ENCODE data around the gene CENATAC.
A peak's percentile ranks its signal among the peaks of the same experiment; 100 is the strongest.

GRCh38 chr11:118997627-118998387 lies at the start of gene CENATAC:
- TF ChIP-seq, protein P1, sequence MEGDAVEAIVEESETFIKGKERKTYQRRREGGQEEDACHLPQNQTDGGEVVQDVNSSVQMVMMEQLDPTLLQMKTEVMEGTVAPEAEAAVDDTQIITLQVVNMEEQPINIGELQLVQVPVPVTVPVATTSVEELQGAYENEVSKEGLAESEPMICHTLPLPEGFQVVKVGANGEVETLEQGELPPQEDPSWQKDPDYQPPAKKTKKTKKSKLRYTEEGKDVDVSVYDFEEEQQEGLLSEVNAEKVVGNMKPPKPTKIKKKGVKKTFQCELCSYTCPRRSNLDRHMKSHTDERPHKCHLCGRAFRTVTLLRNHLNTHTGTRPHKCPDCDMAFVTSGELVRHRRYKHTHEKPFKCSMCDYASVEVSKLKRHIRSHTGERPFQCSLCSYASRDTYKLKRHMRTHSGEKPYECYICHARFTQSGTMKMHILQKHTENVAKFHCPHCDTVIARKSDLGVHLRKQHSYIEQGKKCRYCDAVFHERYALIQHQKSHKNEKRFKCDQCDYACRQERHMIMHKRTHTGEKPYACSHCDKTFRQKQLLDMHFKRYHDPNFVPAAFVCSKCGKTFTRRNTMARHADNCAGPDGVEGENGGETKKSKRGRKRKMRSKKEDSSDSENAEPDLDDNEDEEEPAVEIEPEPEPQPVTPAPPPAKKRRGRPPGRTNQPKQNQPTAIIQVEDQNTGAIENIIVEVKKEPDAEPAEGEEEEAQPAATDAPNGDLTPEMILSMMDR (conservative IDR thresholded peaks at IDR 0.05; ENCODE audit: low read length): 0 out of 2 replicates have a peak, but pooled peaks have one; percentile 25
- TF ChIP-seq EZH2phosphoT487 (IDR thresholded peaks at IDR 0.05; ENCODE audit: borderline replicate concordance, low read depth, low read length): no peak
